Left cardiac atrium (tissue), 4 donors: ENCODE data around the gene DNAH8. TPM values are rescaled to one million over a fixed set of nuclear protein-coding genes. Genes with fewer than 3 reads are reported as not detected.
A peak's percentile ranks its signal among the peaks of the same experiment; 100 is the strongest.
"Not testable (repeated sequence)": the region's sequence is repeated elsewhere in the genome, so short reads cannot be mapped to it uniquely, and the experiment has no call there.

Experiments used
- ATAC-seq, 2 donors: fragments of 200-7000 bp; cut with Tn5 transposase; one replicate each; pipeline ENCODE4 v1.9.1; 2020; ENCODE audit warnings: mild to moderate bottlenecking in 2 of 2, moderate library complexity in 2 of 2
- DNase-seq: peaks from one replicate; pipeline ENCODE4 v3.0.0-alpha.2; 2020
- intact Hi-C, 2 donors: fragments of 100-400 bp; cut with DNase I; formaldehyde crosslinking; loops; one replicate each; pipeline versions ENCODE4 v1.14.1 to v1.15.1; 2022 to 2023
- total RNA-seq, 2 donors: library from RNA; stranded (reverse); fragmentation: NEBNext Ultra II Directional; extraction: Animal tissue kit (Norgen Biotek cat#: 25700); gene quantifications; one replicate each; pipeline ENCODE4 v1.2.1, GENCODE V29; 2021
- donor health status: DM: no; HTN: yes; CAD: no.
- donor health status: DM: no; HTN: yes; CAD: no; lungs with severe emphysema.
- donor health status: DM: yes; HTN: yes; CAD: no.
- donor health status: Dilated cardiomyopathy.

The DNAH8 gene
- total RNA-seq, 2 donors from 2014 or later: not detected

GRCh38 chr6:38921540-38921939 lies 206.4 kb downstream of the DNAH8 start:
- DNase-seq, intact Hi-C loops, ATAC-seq: not testable (repeated sequence)

- DNase-seq: no peak
- ATAC-seq: no peak
- intact Hi-C loops: no loop called here
These were observed 209.8 kb downstream of the DNAH8 start for GRCh38 chr6:38924791-38925509.

GRCh38 chr6:38929560-38929959 lies 214.4 kb downstream of the DNAH8 start:
- DNase-seq (no peak), ATAC-seq (no peak)
- intact Hi-C loops: no loop called here

- DNase-seq: no peak
- ATAC-seq: no peak
- intact Hi-C loops: no loop called here
These were observed 218.3 kb downstream of the DNAH8 start for GRCh38 chr6:38933426-38933825.

- no peak for DNase-seq
- ATAC-seq: no peak
- intact Hi-C loops: no loop called here
These were observed 219.9 kb downstream of the DNAH8 start for GRCh38 chr6:38935051-38935450.

GRCh38 chr6:38937839-38938613 lies 222.9 kb downstream of the DNAH8 start:
- intact Hi-C loops: no loop called here
- DNase-seq: no peak
- no peak for ATAC-seq

- no peak for DNase-seq
- no peak for ATAC-seq
- intact Hi-C loops: no loop called here
These were observed 223.6 kb downstream of the DNAH8 start for GRCh38 chr6:38938741-38939140.

GRCh38 chr6:38942442-38942841 lies 227.3 kb downstream of the DNAH8 start:
- intact Hi-C loops: no loop called here
- DNase-seq (no peak), ATAC-seq (no peak)

GRCh38 chr6:38942965-38943364 lies 227.9 kb downstream of the DNAH8 start:
- intact Hi-C loops: no loop called here
- DNase-seq: no peak
- no peak for ATAC-seq

- intact Hi-C loops: no loop called here
- ATAC-seq: no peak
- no peak for DNase-seq
These were observed 228.9 kb downstream of the DNAH8 start for GRCh38 chr6:38943964-38944363.

GRCh38 chr6:38944655-38945279 lies 229.7 kb downstream of the DNAH8 start:
- ATAC-seq (no peak), DNase-seq (no peak)
- intact Hi-C loops: no loop called here

GRCh38 chr6:38955861-38956260 lies 240.8 kb downstream of the DNAH8 start:
- peak; percentile 43 to 55 for ATAC-seq
- DNase-seq: no peak
- intact Hi-C loops: no loop called here

- intact Hi-C loops: no loop called here
- no peak for ATAC-seq
- no peak for DNase-seq
These were observed 242.3 kb downstream of the DNAH8 start for GRCh38 chr6:38957426-38957825.

- DNase-seq: no peak
- intact Hi-C loops: no loop called here
- no peak for ATAC-seq
These were observed 244.0 kb downstream of the DNAH8 start for GRCh38 chr6:38959138-38959537.

GRCh38 chr6:38968702-38969149 lies 253.6 kb downstream of the DNAH8 start:
- ATAC-seq (no peak), DNase-seq (no peak)
- intact Hi-C loops: no loop called here

- ATAC-seq: peak; percentile 31 to 77
- intact Hi-C loops: loop anchor here (2.0 to 10.0 kb wide), 3 partner anchors 131 to 331 kb away; no protein-coding TSS in a partner anchor
- no peak for DNase-seq
These were observed 258.3 kb downstream of the DNAH8 start for GRCh38 chr6:38973178-38974057.

GRCh38 chr6:38974389-38975151 lies 259.5 kb downstream of the DNAH8 start:
- ATAC-seq: peak; percentile 80 to 84
- intact Hi-C loops: loop anchor here in 1 of 2 donors (10.0 kb wide), 2 partner anchors 130 to 330 kb away; no protein-coding TSS in a partner anchor

GRCh38 chr6:38975621-38976049 lies 260.5 kb downstream of the DNAH8 start:
- ATAC-seq: peak in 1 of 2 donors; percentile 13
- DNase-seq: no peak
- intact Hi-C loops: loop anchor here in 1 of 2 donors (10.0 kb wide), 2 partner anchors 129 to 329 kb away; no protein-coding TSS in a partner anchor

More at GRCh38 chr6:38974389-38975151, 259.5 kb downstream of the DNAH8 start:
- no peak for DNase-seq
